HepG2 (cell line): ENCODE results near the gene SEC14L2. TPM values are rescaled to one million over a fixed set of nuclear protein-coding genes. Genes with fewer than 3 reads are reported as not detected.

Experiments used
- ATAC-seq: fragments of 200-7000 bp; cut with Tn5 transposase; 3 replicates; pipeline ENCODE4 v1.9.1; 2020; ENCODE audit warnings: mild to moderate bottlenecking, moderate library complexity
- BruUV-seq: library from RNA; stranded (reverse); fragments of 400-500 nt; replicated peaks from 2 replicates; lab custom pipeline; 2021; lab: Mats Ljungman, UMichigan
- CTCF ChIA-PET: fragments of 300-600 bp; formaldehyde crosslinking; extraction: SDS; loops from one replicate; lab custom pipeline; 2021; ENCODE audit warnings: low total read pairs, inconsistent platforms, low intra/inter-chr PET ratio; lab: Yijun Ruan, JAX
- POLR2A ChIA-PET: fragments of 350-600 bp; sonication (Branson Sonifier 250); formaldehyde crosslinking; loops from one replicate; lab custom pipeline; 2020; ENCODE audit warnings: antibody characterized with exemption, inconsistent platforms; lab: Yijun Ruan, JAX
- DNase-seq: peaks from one replicate; pipeline ENCODE4 v3.0.0-alpha.2; 2015; ENCODE audit warnings: low spot score
- FAIRE-seq: peaks from 3 replicates; lab custom pipeline; 2011; peaks lifted over from hg19 to GRCh38; lab: Jason Lieb, UNC
- H2AFZ ChIP-seq: one replicate; pipeline ENCODE4 v1.6.1; 2011; ENCODE audit warnings: low read length, inconsistent platforms
- H3K27ac ChIP-seq: fragments of 300-600 bp; 3 replicates; pipeline ENCODE4 v1.8.0; 2011; ENCODE audit warnings: mixed run types, mild to moderate bottlenecking, mixed read lengths, low read length, inconsistent platforms; ENCODE audit not compliant: insufficient read depth; ENCODE audit errors: extremely low read length
- H3K27me3 ChIP-seq, 2 experiments: fragments of 200-600 bp in 1 of 2; 2 replicates in 1 of 2; 3 replicates in 1 of 2; pipeline versions ENCODE4 v1.6.0 to v1.8.0; 2011; ENCODE audit warnings: low read length in 2 of 2, mild to moderate bottlenecking in 2 of 2, moderate library complexity in 2 of 2, inconsistent platforms in 1 of 2; ENCODE audit not compliant: insufficient read depth in 2 of 2, control insufficient read depth in 1 of 2
- H3K36me3 ChIP-seq, 2 experiments: fragments of 200-600 bp in 1 of 2; replicated peaks in 1 of 2; 2 replicates in 1 of 2; 3 replicates in 1 of 2; pipeline versions ENCODE4 v1.5.1 to v1.8.0; 2011; ENCODE audit warnings: low read length in 2 of 2, inconsistent platforms in 1 of 2; ENCODE audit not compliant: insufficient read depth in 2 of 2, control insufficient read depth in 1 of 2
- H3K4me1 ChIP-seq: 2 replicates; pipeline ENCODE4 v1.5.1; 2012; ENCODE audit warnings: low read length, inconsistent platforms; ENCODE audit not compliant: insufficient read depth
- H3K4me2 ChIP-seq: 2 replicates; pipeline ENCODE4 v1.6.0; 2011; ENCODE audit warnings: low read depth, low read length, inconsistent platforms
- H3K4me3 ChIP-seq, 3 experiments: fragments of 200-600 bp in 1 of 3; sonication (generic), shearing (Covaris generic) in 1 of 3; replicated peaks in 1 of 3; 2 replicates each; pipeline ENCODE4 v1.5.1; 2011 to 2016; ENCODE audit warnings: low read length in 3 of 3, inconsistent platforms in 2 of 3, low read depth in 2 of 3, mild to moderate bottlenecking in 2 of 3, control low read depth in 1 of 3, mixed read lengths in 1 of 3; ENCODE audit not compliant: insufficient read depth in 1 of 3
- H3K79me2 ChIP-seq: one replicate; pipeline ENCODE4 v1.6.1; 2011; ENCODE audit warnings: low read length, inconsistent platforms; ENCODE audit not compliant: insufficient read depth
- H3K9ac ChIP-seq: 2 replicates; pipeline ENCODE4 v1.6.0; 2011; ENCODE audit warnings: mild to moderate bottlenecking, low read depth, low read length, inconsistent platforms; ENCODE audit not compliant: insufficient read depth
- H3K9me3 ChIP-seq: 2 replicates; pipeline ENCODE4 v1.5.1; 2012; ENCODE audit warnings: mild to moderate bottlenecking, low read length
- H4K20me1 ChIP-seq: 2 replicates; pipeline ENCODE4 v1.6.0; 2011; ENCODE audit warnings: inconsistent platforms, mild to moderate bottlenecking, low read length, moderate library complexity; ENCODE audit not compliant: insufficient read depth
- CREM ChIP-seq, 2 experiments: sonication (generic) in 1 of 2; formaldehyde crosslinking in 1 of 2; IDR thresholded peaks; 2 replicates each; pipeline versions ENCODE4 v1.4.0 to v1.6.1; 2016 to 2020; ENCODE audit warnings: antibody characterized with exemption in 1 of 2, mild to moderate bottlenecking in 1 of 2, missing genetic modification reagents in 1 of 2
- HDAC6 ChIP-seq: fragments of 200-600 bp; sonication (generic); IDR thresholded peaks from 2 replicates; pipeline ENCODE4 v1.7.0; 2017; ENCODE audit warnings: mild to moderate bottlenecking, antibody characterized with exemption, low read length, low read depth
- KLF9 ChIP-seq: IDR thresholded peaks from 2 replicates; pipeline ENCODE4 v1.6.1; 2016; ENCODE audit warnings: low read depth
- MLLT10 ChIP-seq: sonication (generic); formaldehyde crosslinking; IDR thresholded peaks from 2 replicates; pipeline ENCODE4 v1.4.0; 2020; ENCODE audit warnings: missing genetic modification reagents
- NFYC ChIP-seq: IDR thresholded peaks from 2 replicates; pipeline ENCODE4 v1.6.1; 2016; ENCODE audit warnings: missing genetic modification reagents, missing compliant biosample characterization
- PAF1 ChIP-seq: IDR thresholded peaks from 2 replicates; pipeline ENCODE4 v1.6.1; 2016; ENCODE audit warnings: missing genetic modification reagents, missing compliant biosample characterization
- SIX1 ChIP-seq: sonication (generic); formaldehyde crosslinking; IDR thresholded peaks from 2 replicates; pipeline ENCODE4 v1.4.0; 2020; ENCODE audit warnings: missing genetic modification reagents, borderline replicate concordance
- ZFP1 ChIP-seq: IDR thresholded peaks from 2 replicates; pipeline ENCODE4 v1.6.1; 2016
- ZNF282 ChIP-seq: fragments of 450-650 bp; IDR thresholded peaks from 2 replicates; pipeline ENCODE4 v1.6.1; 2018; ENCODE audit not compliant: partially characterized antibody
- ZNF572 ChIP-seq: sonication (generic); formaldehyde crosslinking; IDR thresholded peaks from 2 replicates; pipeline ENCODE4 v1.5.1; 2020; ENCODE audit warnings: mild to moderate bottlenecking, missing genetic modification reagents
- ZNF615 ChIP-seq: sonication (generic); formaldehyde crosslinking; IDR thresholded peaks from 2 replicates; pipeline ENCODE4 v1.5.0; 2020; ENCODE audit warnings: mild to moderate bottlenecking, missing genetic modification reagents, borderline replicate concordance
- ZNF879 ChIP-seq: sonication (generic); formaldehyde crosslinking; IDR thresholded peaks from 2 replicates; pipeline ENCODE4 v1.8.1; 2023; ENCODE audit warnings: missing genetic modification reagents
- WGBS: methylation state at CpG from one replicate; pipeline ENCODE4 v1.1.6; 2017; ENCODE audit warnings: low lambda C conversion rate; 5-methylcytosine and 5-hydroxymethylcytosine counted together
- in situ Hi-C: cut with HindIII; loops from 2 replicates; pipeline ENCODE4 v1.10.0; 2017; ENCODE audit warnings: low pct_unique_long_range_greater_than_20kb; ENCODE audit not compliant: extremely low pct_ligation_motif_present
- intact Hi-C: fragments of 100-400 bp; cut with micrococcal nuclease; formaldehyde crosslinking; loops from one replicate; pipeline ENCODE4 v1.10.0; 2022; ENCODE audit not compliant: unreplicated experiment
- polyA plus RNA-seq, 8 experiments: library from polyadenylated mRNA; depleted of rRNA in 3 of 8; stranded (reverse) in 7 of 8; unstranded in 1 of 8; fragments of >200 nt; fragmentation: Illumina TruSeq in 4 of 8; extraction: Trizol in 4 of 8; gene quantifications; 2 replicates each; pipeline versions ENCODE4 v1.2.1 to v1.2.3, GENCODE V29; 2011 to 2016; ENCODE audit warnings: low read depth in 4 of 8, missing spikeins in 1 of 8, mixed read lengths in 1 of 8; ENCODE audit not compliant: insufficient read depth in 1 of 8
- total RNA-seq, 5 experiments: library from RNA; depleted of rRNA; stranded (reverse); fragments of >200 nt; fragmentation: Illumina TruSeq; extraction: Trizol; gene quantifications; 2 replicates each; pipeline ENCODE4 v1.2.3, GENCODE V29; 2016; ENCODE audit warnings: low read depth in 1 of 5
- TF ChIP-seq, protein P1 (sequence below): sonication (generic); formaldehyde crosslinking; conservative IDR thresholded peaks from 2 replicates; pipeline ENCODE4 v1.4.0; 2020; ENCODE audit warnings: missing genetic modification reagents
- TF ChIP-seq, protein P2 (sequence below): sonication (generic); formaldehyde crosslinking; IDR thresholded peaks from 2 replicates; pipeline ENCODE4 v1.8.0; 2022; ENCODE audit warnings: missing genetic modification reagents, mild to moderate bottlenecking, borderline replicate concordance
- TF ChIP-seq, protein P3 (sequence below): sonication (generic); formaldehyde crosslinking; IDR thresholded peaks from 2 replicates; pipeline ENCODE4 v1.4.0; 2020; ENCODE audit warnings: missing genetic modification reagents
- TF ChIP-seq, protein P4 (sequence below): sonication (generic); formaldehyde crosslinking; IDR thresholded peaks from 2 replicates; pipeline ENCODE4 v1.4.0; 2020; ENCODE audit warnings: missing genetic modification reagents, low read depth, mild to moderate bottlenecking, borderline replicate concordance

SEC14L2 gene
- total and polyA plus RNA-seq, 2 of the 13 experiments (the other 11 are each of a cell fraction or from before 2014, with no cell fraction given) = 4.1 to 5.1 TPM

DNA sequence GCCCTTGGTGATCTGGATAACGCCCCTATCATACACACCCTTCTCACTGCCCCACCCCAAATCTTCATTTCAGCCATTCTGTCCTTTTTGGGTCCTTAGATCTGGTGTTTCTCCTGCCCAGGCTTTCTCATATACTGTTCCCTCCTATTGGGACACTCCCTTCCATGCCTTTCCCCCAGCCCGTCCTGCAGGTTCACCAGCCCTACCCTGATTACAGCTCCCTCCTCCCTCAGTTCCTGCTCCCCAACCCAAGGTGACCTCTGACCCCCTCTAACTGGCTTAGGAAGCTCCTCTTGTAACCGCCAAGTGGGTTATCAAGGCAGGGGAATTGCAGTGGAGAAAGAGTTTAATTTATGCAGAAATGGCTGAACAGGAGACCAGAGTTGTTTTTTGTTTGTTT lies 41.7 kb downstream of the SEC14L2 start:
- no TSS peak for BruUV-seq
- no peak for TF ChIP-seq NFYC (CRISPR knock-in tag)
- H3K27me3 ChIP-seq = peaks cover 0 to 11% of the 10 kb centered on the region in 2 experiments; a peak in 3 of 5 replicates
- H3K36me3 ChIP-seq = no peaks in the 10 kb centered on the region
- H4K20me1 ChIP-seq = no peaks in the 10 kb centered on the region
- ATAC-seq (no peak), DNase-seq (no peak), FAIRE-seq (no peak)
- no peak overlapping the region for H2AFZ ChIP-seq
- intact Hi-C loops = no loop called here
- H3K4me2 ChIP-seq = no peak overlapping the region
- ChIA-PET CTCF (no interaction called here), POLR2A (interaction anchor here (2.5 kb wide), 1 partner anchor 15 kb away, joined by 8 read pairs; no protein-coding TSS in a partner anchor)
- H3K9ac ChIP-seq = no peak overlapping the region
- peaks cover 24% of the 10 kb centered on the region for H3K4me1 ChIP-seq
- 4% methylated on average over 3 of the region's 3 CpGs for WGBS
- no peaks in the 10 kb centered on the region for H3K79me2 ChIP-seq
- H3K27ac ChIP-seq = no peak overlapping the region
- H3K9me3 ChIP-seq = no peaks in the 10 kb centered on the region
- in situ Hi-C loops = no loop called here
- no peak overlapping the region for H3K4me3 ChIP-seq

DNA sequence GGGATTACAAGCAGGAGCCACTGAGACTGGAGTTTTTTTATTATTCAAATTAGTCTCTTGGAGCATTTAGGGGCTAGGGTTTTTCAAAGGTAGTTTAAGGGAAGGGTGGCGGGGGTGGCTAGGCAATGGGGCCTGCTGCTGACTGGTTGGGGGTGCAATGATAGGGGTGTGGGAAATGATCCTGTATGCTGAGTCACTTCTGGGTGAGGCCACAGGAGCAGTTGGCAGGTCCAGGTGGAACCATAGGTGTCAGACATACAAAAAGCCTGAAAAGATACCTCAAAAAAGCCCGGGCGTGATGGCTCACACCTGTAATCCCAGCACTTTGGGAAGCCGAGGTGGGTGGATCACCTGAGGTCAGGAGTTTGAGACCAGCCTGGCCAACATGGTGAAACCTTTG lies 42.4 kb downstream of the SEC14L2 start:
- no TSS peak for BruUV-seq
- ChIA-PET CTCF (no interaction called here), POLR2A (no interaction called here)
- intact Hi-C loops = no loop called here
- no peak overlapping the region for H2AFZ ChIP-seq
- H3K4me2 ChIP-seq = no peak overlapping the region
- DNase-seq (no peak), FAIRE-seq (no peak), ATAC-seq (no peak)
- TF ChIP-seq ZNF879 (no peak), ZNF615 (CRISPR knock-in tag) (no peak), KLF9 (CRISPR knock-in tag) (no peak), PAF1 (CRISPR knock-in tag) (no peak), SIX1 (CRISPR knock-in tag) (no peak), HDAC6 (no peak), MLLT10 (no peak), ZFP1 (no peak), ZNF282 (no peak), CREM (IDR thresholded peaks at IDR 0.05) (no peak), CREM (CRISPR knock-in tag; IDR thresholded peaks at IDR 0.05) (no peak), ZNF572 (no peak)
- TF ChIP-seq, protein P1, sequence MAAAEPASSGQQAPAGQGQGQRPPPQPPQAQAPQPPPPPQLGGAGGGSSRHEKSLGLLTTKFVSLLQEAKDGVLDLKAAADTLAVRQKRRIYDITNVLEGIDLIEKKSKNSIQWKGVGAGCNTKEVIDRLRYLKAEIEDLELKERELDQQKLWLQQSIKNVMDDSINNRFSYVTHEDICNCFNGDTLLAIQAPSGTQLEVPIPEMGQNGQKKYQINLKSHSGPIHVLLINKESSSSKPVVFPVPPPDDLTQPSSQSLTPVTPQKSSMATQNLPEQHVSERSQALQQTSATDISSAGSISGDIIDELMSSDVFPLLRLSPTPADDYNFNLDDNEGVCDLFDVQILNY (CRISPR knock-in tag) = no peak
- TF ChIP-seq, protein P2, sequence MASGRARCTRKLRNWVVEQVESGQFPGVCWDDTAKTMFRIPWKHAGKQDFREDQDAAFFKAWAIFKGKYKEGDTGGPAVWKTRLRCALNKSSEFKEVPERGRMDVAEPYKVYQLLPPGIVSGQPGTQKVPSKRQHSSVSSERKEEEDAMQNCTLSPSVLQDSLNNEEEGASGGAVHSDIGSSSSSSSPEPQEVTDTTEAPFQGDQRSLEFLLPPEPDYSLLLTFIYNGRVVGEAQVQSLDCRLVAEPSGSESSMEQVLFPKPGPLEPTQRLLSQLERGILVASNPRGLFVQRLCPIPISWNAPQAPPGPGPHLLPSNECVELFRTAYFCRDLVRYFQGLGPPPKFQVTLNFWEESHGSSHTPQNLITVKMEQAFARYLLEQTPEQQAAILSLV (CRISPR knock-in tag) = no peak
- TF ChIP-seq, protein P3, sequence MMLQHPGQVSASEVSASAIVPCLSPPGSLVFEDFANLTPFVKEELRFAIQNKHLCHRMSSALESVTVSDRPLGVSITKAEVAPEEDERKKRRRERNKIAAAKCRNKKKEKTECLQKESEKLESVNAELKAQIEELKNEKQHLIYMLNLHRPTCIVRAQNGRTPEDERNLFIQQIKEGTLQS (CRISPR knock-in tag) = no peak
- TF ChIP-seq, protein P4, sequence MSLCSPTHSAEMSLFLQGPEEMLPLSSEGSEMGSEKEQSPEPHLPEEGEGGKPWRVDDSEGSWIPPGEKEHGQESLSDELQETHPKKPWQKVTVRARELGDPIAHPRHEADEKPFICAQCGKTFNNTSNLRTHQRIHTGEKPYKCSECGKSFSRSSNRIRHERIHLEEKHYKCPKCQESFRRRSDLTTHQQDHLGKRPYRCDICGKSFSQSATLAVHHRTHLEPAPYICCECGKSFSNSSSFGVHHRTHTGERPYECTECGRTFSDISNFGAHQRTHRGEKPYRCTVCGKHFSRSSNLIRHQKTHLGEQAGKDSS = no peak
- no peak overlapping the region for H3K9ac ChIP-seq
- 79% methylated on average over 4 of the region's 4 CpGs for WGBS
- H3K9me3 ChIP-seq = no peaks in the 10 kb centered on the region
- H3K4me3 ChIP-seq = no peak overlapping the region
- H3K27ac ChIP-seq = no peak overlapping the region
- peaks cover 0 to 11% of the 10 kb centered on the region in 2 experiments; a peak in 3 of 5 replicates for H3K27me3 ChIP-seq
- in situ Hi-C loops = no loop called here
- peaks cover 20% of the 10 kb centered on the region for H3K4me1 ChIP-seq
- H3K79me2 ChIP-seq = no peaks in the 10 kb centered on the region
- no peaks in the 10 kb centered on the region for H3K36me3 ChIP-seq
- H4K20me1 ChIP-seq = no peaks in the 10 kb centered on the region
